HUES6 (cell line): ENCODE measurements around the gene SIVA1.

ENCODE experiments used
- H3K27ac ChIP-seq: 2 replicates; pipeline ENCODE4 v1.7.0; 2013; ENCODE audit warnings: low read depth, mild to moderate bottlenecking, low read length, inconsistent platforms
- H3K27me3 ChIP-seq: 2 replicates; pipeline ENCODE4 v1.6.1; 2013; ENCODE audit warnings: low read length; ENCODE audit not compliant: control insufficient read depth, insufficient read depth
- H3K36me3 ChIP-seq: 2 replicates; pipeline ENCODE4 v1.6.1; 2013; ENCODE audit warnings: low read length; ENCODE audit not compliant: control insufficient read depth, insufficient read depth
- H3K4me1 ChIP-seq: 2 replicates; pipeline ENCODE4 v1.6.1; 2013; ENCODE audit warnings: low read length; ENCODE audit not compliant: control insufficient read depth, insufficient read depth
- H3K4me3 ChIP-seq: 2 replicates; pipeline ENCODE4 v1.5.1; 2013; ENCODE audit warnings: low read depth, low read length
- H3K9ac ChIP-seq: one replicate; pipeline ENCODE4 v1.6.1; 2013; ENCODE audit warnings: mild to moderate bottlenecking, low read length
- H3K9me3 ChIP-seq: 2 replicates; pipeline ENCODE4 v1.6.1; 2013; ENCODE audit warnings: low read depth, low read length; ENCODE audit not compliant: control insufficient read depth, insufficient read depth

Gene SIVA1

GRCh38 chr14:104739026-104739425, 13.9 kb upstream of the SIVA1 start:
- H3K9me3 ChIP-seq, result no peaks in the 10 kb centered on the region
- 0 out of 2 replicates have a peak, but pooled peaks cover 2% of the 10 kb centered on the region for H3K27me3 ChIP-seq
- no peak overlapping the region for H3K4me3 ChIP-seq
- no peak overlapping the region for H3K9ac ChIP-seq
- peaks cover 6% of the 10 kb centered on the region for H3K36me3 ChIP-seq
- peaks cover 4% of the 10 kb centered on the region; the same call in 1 of the 2 replicates for H3K4me1 ChIP-seq
- no peak overlapping the region for H3K27ac ChIP-seq

GRCh38 chr14:104739546-104740516, 13.1 kb upstream of the SIVA1 start:
- H3K4me3 ChIP-seq, result no peak overlapping the region
- H3K9ac ChIP-seq, result no peak overlapping the region
- no peak overlapping the region for H3K27ac ChIP-seq
- peaks cover 8% of the 10 kb centered on the region for H3K36me3 ChIP-seq
- H3K9me3 ChIP-seq, result no peaks in the 10 kb centered on the region
- H3K27me3 ChIP-seq, result no peaks in the 10 kb centered on the region
- peaks cover 4% of the 10 kb centered on the region; the same call in 1 of the 2 replicates for H3K4me1 ChIP-seq

- H3K4me1 ChIP-seq, result no peaks in the 10 kb centered on the region
- H3K27ac ChIP-seq, result no peak overlapping the region
- no peak overlapping the region for H3K9ac ChIP-seq
- H3K36me3 ChIP-seq, result peaks cover 10% of the 10 kb centered on the region
- H3K9me3 ChIP-seq, result no peaks in the 10 kb centered on the region
- H3K4me3 ChIP-seq, result no peak overlapping the region
- H3K27me3 ChIP-seq, result no peaks in the 10 kb centered on the region
Measured at GRCh38 chr14:104741108-104741802, 11.7 kb upstream of the SIVA1 start.

- Histone ChIP-seq H3K4me3 (no peak overlapping the region), H3K27me3 (no peaks in the 10 kb centered on the region), H3K4me1 (no peaks in the 10 kb centered on the region), H3K27ac (no peak overlapping the region), H3K9me3 (no peaks in the 10 kb centered on the region), H3K36me3 (peaks cover 10% of the 10 kb centered on the region), H3K9ac (no peak overlapping the region)
Measured at GRCh38 chr14:104741803-104742251, 11.1 kb upstream of the SIVA1 start.

- no peaks in the 10 kb centered on the region for H3K9me3 ChIP-seq
- H3K4me3 ChIP-seq, result no peak overlapping the region
- H3K36me3 ChIP-seq, result peaks cover 10% of the 10 kb centered on the region
- no peak overlapping the region for H3K27ac ChIP-seq
- no peak overlapping the region for H3K9ac ChIP-seq
- H3K27me3 ChIP-seq, result no peaks in the 10 kb centered on the region
- peaks cover 2% of the 10 kb centered on the region; the same call in 1 of the 2 replicates for H3K4me1 ChIP-seq
Measured at GRCh38 chr14:104742586-104743455, 10.1 kb upstream of the SIVA1 start.

GRCh38 chr14:104743461-104744380, 9.2 kb upstream of the SIVA1 start:
- Histone ChIP-seq H3K27ac (no peak overlapping the region), H3K9ac (no peak overlapping the region), H3K36me3 (peaks cover 10% of the 10 kb centered on the region), H3K4me1 (peaks cover 10% of the 10 kb centered on the region; the same call in 1 of the 2 replicates), H3K4me3 (no peak overlapping the region), H3K9me3 (no peaks in the 10 kb centered on the region), H3K27me3 (no peaks in the 10 kb centered on the region)

- peaks cover 18% of the 10 kb centered on the region; the same call in 1 of the 2 replicates for H3K4me1 ChIP-seq
Measured at GRCh38 chr14:104744484-104744883, 8.5 kb upstream of the SIVA1 start.

GRCh38 chr14:104745431-104745830, 7.5 kb upstream of the SIVA1 start:
- H3K9ac ChIP-seq, result no peak overlapping the region
- H3K4me1 ChIP-seq, result peaks cover 21% of the 10 kb centered on the region; the same call in 1 of the 2 replicates
- H3K36me3 ChIP-seq, result peaks cover 4% of the 10 kb centered on the region; the same call in 1 of the 2 replicates
- no peaks in the 10 kb centered on the region for H3K27me3 ChIP-seq
- H3K27ac ChIP-seq, result no peak overlapping the region
- no peak overlapping the region for H3K4me3 ChIP-seq
- peaks cover 5% of the 10 kb centered on the region for H3K9me3 ChIP-seq

More at GRCh38 chr14:104744484-104744883, 8.5 kb upstream of the SIVA1 start:
- H3K36me3 ChIP-seq, result peaks cover 10% of the 10 kb centered on the region
- H3K27me3 ChIP-seq, result no peaks in the 10 kb centered on the region
- no peaks in the 10 kb centered on the region for H3K9me3 ChIP-seq
- no peak overlapping the region for H3K9ac ChIP-seq
- H3K27ac ChIP-seq, result no peak overlapping the region
- H3K4me3 ChIP-seq, result no peak overlapping the region

GRCh38 chr14:104746071-104746545, 6.8 kb upstream of the SIVA1 start:
- H3K27ac ChIP-seq, result no peak overlapping the region

More at GRCh38 chr14:104746071-104746545, 6.8 kb upstream of the SIVA1 start:
- no peak overlapping the region for H3K4me3 ChIP-seq
- H3K9ac ChIP-seq, result no peak overlapping the region
- H3K27me3 ChIP-seq, result no peaks in the 10 kb centered on the region
- H3K9me3 ChIP-seq, result peaks cover 12% of the 10 kb centered on the region
- peaks cover 21% of the 10 kb centered on the region; the same call in 1 of the 2 replicates for H3K4me1 ChIP-seq
- H3K36me3 ChIP-seq, result peaks cover 4% of the 10 kb centered on the region; the same call in 1 of the 2 replicates
